ENCODE data around the gene LRRC1.

- no peak for TF ChIP-seq POLR2A (IDR thresholded peaks at IDR 0.05)
- TF ChIP-seq, protein P1, sequence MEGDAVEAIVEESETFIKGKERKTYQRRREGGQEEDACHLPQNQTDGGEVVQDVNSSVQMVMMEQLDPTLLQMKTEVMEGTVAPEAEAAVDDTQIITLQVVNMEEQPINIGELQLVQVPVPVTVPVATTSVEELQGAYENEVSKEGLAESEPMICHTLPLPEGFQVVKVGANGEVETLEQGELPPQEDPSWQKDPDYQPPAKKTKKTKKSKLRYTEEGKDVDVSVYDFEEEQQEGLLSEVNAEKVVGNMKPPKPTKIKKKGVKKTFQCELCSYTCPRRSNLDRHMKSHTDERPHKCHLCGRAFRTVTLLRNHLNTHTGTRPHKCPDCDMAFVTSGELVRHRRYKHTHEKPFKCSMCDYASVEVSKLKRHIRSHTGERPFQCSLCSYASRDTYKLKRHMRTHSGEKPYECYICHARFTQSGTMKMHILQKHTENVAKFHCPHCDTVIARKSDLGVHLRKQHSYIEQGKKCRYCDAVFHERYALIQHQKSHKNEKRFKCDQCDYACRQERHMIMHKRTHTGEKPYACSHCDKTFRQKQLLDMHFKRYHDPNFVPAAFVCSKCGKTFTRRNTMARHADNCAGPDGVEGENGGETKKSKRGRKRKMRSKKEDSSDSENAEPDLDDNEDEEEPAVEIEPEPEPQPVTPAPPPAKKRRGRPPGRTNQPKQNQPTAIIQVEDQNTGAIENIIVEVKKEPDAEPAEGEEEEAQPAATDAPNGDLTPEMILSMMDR (IDR thresholded peaks at IDR 0.05), result no peak
Observed at GRCh38 chr6:53917464-53917842, 122.6 kb downstream of the LRRC1 start.
